Measurements from ENCODE around the gene ST7. TPM values are rescaled to one million over a fixed set of nuclear protein-coding genes. Genes with fewer than 3 reads are reported as not detected.

ST7 gene
- total RNA-seq, 2 experiments from 2014 or later, result 9.6 to 10.7 TPM

- POLR2A ChIA-PET, result no interaction called here
- no peak overlapping the region for H2AFZ ChIP-seq (ENCODE audit: low read length)
- H3K79me2 ChIP-seq (ENCODE audit: insufficient read depth, low read depth, low read length), result no peaks in the 10 kb centered on the region
- H3K4me2 ChIP-seq (ENCODE audit: low read length), result no peak overlapping the region
- intact Hi-C loops (cut with micrococcal nuclease; ENCODE audit: unreplicated experiment), result no loop called here
- BruUV-seq (replicated peaks), result no TSS peak
- CTCF ChIA-PET (ENCODE audit: unreplicated experiment), result no interaction called here
- TF ChIP-seq EZH2phosphoT487 (IDR thresholded peaks at IDR 0.05; ENCODE audit: borderline replicate concordance, low read depth, low read length), result no peak
- TF ChIP-seq CTCF (conservative IDR thresholded peaks at IDR 0.05; ENCODE audit: low read length), result no peak
- H3K9me2 ChIP-seq (ENCODE audit: insufficient read depth, low read length), result no peaks in the 10 kb centered on the region
- H3K9me3 ChIP-seq (ENCODE audit: low read length), result no peaks in the 10 kb centered on the region
- H3K27ac ChIP-seq (ENCODE audit: low read depth, low read length, poor library complexity, severe bottlenecking), result no peak overlapping the region
- H3K4me1 ChIP-seq (ENCODE audit: insufficient read depth, low read length, poor library complexity, severe bottlenecking), result no peaks in the 10 kb centered on the region
- no peak for DNase-seq (ENCODE audit: low spot score)
- H3K4me3 ChIP-seq (ENCODE audit: low read depth, low read length, poor library complexity, severe bottlenecking), result no peak overlapping the region
- no peaks in the 10 kb centered on the region for H4K20me1 ChIP-seq (ENCODE audit: insufficient read depth, low read length)
- no peaks in the 10 kb centered on the region for H3K36me3 ChIP-seq (ENCODE audit: insufficient read depth, low read length)
Measured at GRCh38 chr7:117001283-117001682, 48.0 kb downstream of the ST7 start.

- Histone ChIP-seq H3K79me2 (ENCODE audit: insufficient read depth, low read depth, low read length) (no peaks in the 10 kb centered on the region), H3K27ac (ENCODE audit: low read depth, low read length, poor library complexity, severe bottlenecking) (no peak overlapping the region), H3K9me3 (ENCODE audit: low read length) (no peaks in the 10 kb centered on the region), H2AFZ (ENCODE audit: low read length) (no peak overlapping the region), H3K36me3 (ENCODE audit: insufficient read depth, low read length) (no peaks in the 10 kb centered on the region), H4K20me1 (ENCODE audit: insufficient read depth, low read length) (0 out of 2 replicates have a peak, but pooled peaks cover 6% of the 10 kb centered on the region), H3K4me2 (ENCODE audit: low read length) (no peak overlapping the region), H3K4me3 (ENCODE audit: low read depth, low read length, poor library complexity, severe bottlenecking) (no peak overlapping the region), H3K4me1 (ENCODE audit: insufficient read depth, low read length, poor library complexity, severe bottlenecking) (no peaks in the 10 kb centered on the region), H3K9me2 (ENCODE audit: insufficient read depth, low read length) (no peaks in the 10 kb centered on the region)
- intact Hi-C loops (cut with micrococcal nuclease; ENCODE audit: unreplicated experiment), result no loop called here
- CTCF ChIA-PET (ENCODE audit: unreplicated experiment), result no interaction called here
- TF ChIP-seq EZH2phosphoT487 (IDR thresholded peaks at IDR 0.05; ENCODE audit: borderline replicate concordance, low read depth, low read length), result no peak
- TF ChIP-seq CTCF (conservative IDR thresholded peaks at IDR 0.05; ENCODE audit: low read length), result no peak
- POLR2A ChIA-PET, result no interaction called here
- BruUV-seq (replicated peaks), result no TSS peak
- DNase-seq (ENCODE audit: low spot score), result no peak
Measured at GRCh38 chr7:117004899-117005298, 51.6 kb downstream of the ST7 start.

GRCh38 chr7:117005449-117005848, 52.1 kb downstream of the ST7 start:
- TF ChIP-seq CTCF (conservative IDR thresholded peaks at IDR 0.05; ENCODE audit: low read length) (no peak), EZH2phosphoT487 (IDR thresholded peaks at IDR 0.05; ENCODE audit: borderline replicate concordance, low read depth, low read length) (no peak)
- no peak overlapping the region for H3K4me2 ChIP-seq (ENCODE audit: low read length)
- no peak overlapping the region for H2AFZ ChIP-seq (ENCODE audit: low read length)
- BruUV-seq (replicated peaks), result no TSS peak
- 0 out of 2 replicates have a peak, but pooled peaks cover 6% of the 10 kb centered on the region for H4K20me1 ChIP-seq (ENCODE audit: insufficient read depth, low read length)
- CTCF ChIA-PET (ENCODE audit: unreplicated experiment), result no interaction called here
- no peak for DNase-seq (ENCODE audit: low spot score)
- intact Hi-C loops (cut with micrococcal nuclease; ENCODE audit: unreplicated experiment), result no loop called here
- H3K4me1 ChIP-seq (ENCODE audit: insufficient read depth, low read length, poor library complexity, severe bottlenecking), result no peaks in the 10 kb centered on the region
- H3K9me3 ChIP-seq (ENCODE audit: low read length), result no peaks in the 10 kb centered on the region
- no peak overlapping the region for H3K4me3 ChIP-seq (ENCODE audit: low read depth, low read length, poor library complexity, severe bottlenecking)
- H3K9me2 ChIP-seq (ENCODE audit: insufficient read depth, low read length), result no peaks in the 10 kb centered on the region
- no peaks in the 10 kb centered on the region for H3K36me3 ChIP-seq (ENCODE audit: insufficient read depth, low read length)
- H3K27ac ChIP-seq (ENCODE audit: low read depth, low read length, poor library complexity, severe bottlenecking), result no peak overlapping the region
- POLR2A ChIA-PET, result interaction anchor here (0.8 kb wide), 1 partner anchor 10 kb away, joined by 5 read pairs; no protein-coding TSS in a partner anchor
- H3K79me2 ChIP-seq (ENCODE audit: insufficient read depth, low read depth, low read length), result no peaks in the 10 kb centered on the region

Measured in OCI-LY7 (cell line).